Left ventricle myocardium inferior (tissue), 1 donor: Measurements from ENCODE around the gene TM2D3. TPM values are rescaled to one million over a fixed set of nuclear protein-coding genes. Genes with fewer than 3 reads are reported as not detected.

Experiments
- DNase-seq: peaks from one replicate; pipeline ENCODE4 v3.0.0-alpha.2; 2020
- H3K27ac ChIP-seq: fragments of 200-600 bp; replicated peaks from 2 replicates; pipeline ENCODE4 v1.8.0; 2021
- H3K27me3 ChIP-seq: fragments of 200-600 bp; 2 replicates; pipeline ENCODE4 v1.8.0; 2021; ENCODE audit warnings: low read depth
- H3K36me3 ChIP-seq: fragments of 200-600 bp; 2 replicates; pipeline ENCODE4 v1.8.0; 2021
- H3K4me1 ChIP-seq: fragments of 200-600 bp; 2 replicates; pipeline ENCODE4 v1.8.0; 2021
- H3K4me3 ChIP-seq: fragments of 200-600 bp; 2 replicates; pipeline ENCODE4 v1.8.0; 2021; ENCODE audit warnings: mild to moderate bottlenecking, moderate library complexity
- H3K9me3 ChIP-seq: fragments of 200-600 bp; replicated peaks from 2 replicates; pipeline ENCODE4 v1.8.0; 2021
- intact Hi-C: fragments of 100-400 bp; cut with micrococcal nuclease; formaldehyde crosslinking; loops from one replicate; pipeline ENCODE4 v1.11.0; 2022
- total RNA-seq: library from RNA; stranded (reverse); fragmentation: NEBNext Ultra II Directional; extraction: Animal tissue kit (Norgen Biotek cat#: 25700); gene quantifications from one replicate; pipeline ENCODE4 v1.2.1, GENCODE V29; 2021
- TF ChIP-seq, protein P1 (sequence below): fragments of 200-600 bp; IDR thresholded peaks from 2 replicates; pipeline ENCODE4 v1.8.0; 2021; ENCODE audit warnings: antibody characterized with exemption, mild to moderate bottlenecking, borderline replicate concordance
- donor health status: DM: no; HTN: yes; CAD: no; lungs with severe emphysema.

Gene TM2D3
- total RNA-seq, 1 donor from 2014 or later = 50.6 TPM

DNA sequence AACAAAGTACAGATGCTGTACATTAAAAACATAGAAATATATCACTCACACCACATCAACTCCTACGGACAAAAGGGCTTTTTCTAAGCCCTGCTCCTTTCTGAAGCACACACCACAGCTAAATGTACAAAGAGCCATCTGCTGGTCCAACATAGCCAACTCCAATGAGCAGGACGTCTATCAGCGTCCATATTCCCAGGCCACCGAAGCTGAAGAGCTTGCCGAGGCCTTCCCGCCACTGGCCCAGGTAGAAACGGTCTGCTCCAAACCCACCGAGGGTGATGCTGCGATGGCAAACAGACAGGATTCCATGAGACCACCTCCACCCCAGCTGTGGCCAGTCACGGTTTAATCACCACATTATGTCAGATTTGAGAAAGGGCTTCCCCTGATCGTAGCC is 9.8 kb downstream of the TM2D3 start:
- H3K36me3 ChIP-seq = peaks cover 71% of the 10 kb centered on the region
- no peak for DNase-seq
- H3K9me3 ChIP-seq = no peaks in the 10 kb centered on the region
- H3K4me1 ChIP-seq = peaks cover 47% of the 10 kb centered on the region
- TF ChIP-seq, protein P1, sequence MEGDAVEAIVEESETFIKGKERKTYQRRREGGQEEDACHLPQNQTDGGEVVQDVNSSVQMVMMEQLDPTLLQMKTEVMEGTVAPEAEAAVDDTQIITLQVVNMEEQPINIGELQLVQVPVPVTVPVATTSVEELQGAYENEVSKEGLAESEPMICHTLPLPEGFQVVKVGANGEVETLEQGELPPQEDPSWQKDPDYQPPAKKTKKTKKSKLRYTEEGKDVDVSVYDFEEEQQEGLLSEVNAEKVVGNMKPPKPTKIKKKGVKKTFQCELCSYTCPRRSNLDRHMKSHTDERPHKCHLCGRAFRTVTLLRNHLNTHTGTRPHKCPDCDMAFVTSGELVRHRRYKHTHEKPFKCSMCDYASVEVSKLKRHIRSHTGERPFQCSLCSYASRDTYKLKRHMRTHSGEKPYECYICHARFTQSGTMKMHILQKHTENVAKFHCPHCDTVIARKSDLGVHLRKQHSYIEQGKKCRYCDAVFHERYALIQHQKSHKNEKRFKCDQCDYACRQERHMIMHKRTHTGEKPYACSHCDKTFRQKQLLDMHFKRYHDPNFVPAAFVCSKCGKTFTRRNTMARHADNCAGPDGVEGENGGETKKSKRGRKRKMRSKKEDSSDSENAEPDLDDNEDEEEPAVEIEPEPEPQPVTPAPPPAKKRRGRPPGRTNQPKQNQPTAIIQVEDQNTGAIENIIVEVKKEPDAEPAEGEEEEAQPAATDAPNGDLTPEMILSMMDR = peak; percentile 14
- no peak overlapping the region for H3K4me3 ChIP-seq
- intact Hi-C loops = no loop called here
- peak overlapping the region; percentile 81 for H3K27ac ChIP-seq
- H3K27me3 ChIP-seq = no peaks in the 10 kb centered on the region

DNA sequence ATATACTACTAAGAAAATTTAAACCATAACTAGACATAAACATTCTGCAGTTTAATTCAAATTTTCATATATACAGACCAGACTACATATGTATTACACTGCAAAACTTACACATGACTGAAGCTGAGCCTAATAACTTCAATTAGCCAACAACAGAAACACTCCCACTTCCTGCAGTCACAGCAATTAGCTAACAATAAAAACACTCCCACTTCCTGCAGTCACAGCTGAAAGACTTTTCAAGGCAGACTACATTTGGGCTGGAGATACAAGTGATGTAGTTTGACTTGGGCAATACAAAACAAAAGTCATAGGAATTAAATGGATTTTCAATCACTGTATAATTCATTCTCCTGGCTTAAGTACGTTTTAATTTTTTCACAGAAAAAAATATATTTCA is 10.3 kb downstream of the TM2D3 start:
- no peak for DNase-seq
- H3K9me3 ChIP-seq = no peaks in the 10 kb centered on the region
- H3K27ac ChIP-seq = peak overlapping the region; percentile 81
- H3K4me1 ChIP-seq = peaks cover 43% of the 10 kb centered on the region
- intact Hi-C loops = loop anchor here (2.0 kb wide), 1 partner anchor 345 kb away; no protein-coding TSS in a partner anchor
- peaks cover 67% of the 10 kb centered on the region for H3K36me3 ChIP-seq
- H3K4me3 ChIP-seq = no peak overlapping the region
- no peaks in the 10 kb centered on the region for H3K27me3 ChIP-seq
- TF ChIP-seq, protein P1 = no peak

DNA sequence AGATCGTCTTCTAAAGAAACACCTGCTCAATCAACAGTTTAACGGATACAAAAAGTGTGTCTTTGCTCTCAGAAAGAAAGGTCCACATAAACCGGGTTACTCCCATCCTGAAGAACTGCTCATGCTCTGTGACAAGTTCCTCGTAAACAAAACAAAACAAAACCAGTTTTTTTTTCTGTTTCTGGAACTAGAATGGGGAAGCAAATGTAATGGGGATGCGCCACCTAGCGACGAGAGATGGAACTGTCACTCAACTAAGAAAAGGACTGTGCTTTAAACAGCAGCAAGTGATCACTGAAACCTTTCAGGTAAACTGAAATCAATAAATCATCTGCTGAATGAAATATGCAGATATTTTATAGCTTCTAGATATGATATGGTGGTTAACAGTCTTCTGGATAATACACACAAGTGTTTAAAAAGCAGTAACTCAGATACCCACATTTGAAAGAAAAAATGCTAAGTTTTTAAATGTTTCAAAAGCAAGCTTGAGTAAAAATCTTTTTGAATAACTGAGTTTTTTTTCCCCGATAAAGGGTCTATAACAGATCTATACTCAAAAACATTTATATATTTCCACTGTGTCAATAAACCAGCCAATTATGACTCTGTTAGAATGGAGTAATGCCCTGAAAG is 10.9 kb downstream of the TM2D3 start:
- peaks cover 39% of the 10 kb centered on the region for H3K4me1 ChIP-seq
- intact Hi-C loops = loop anchor here (2.0 kb wide), 1 partner anchor 344 kb away; no protein-coding TSS in a partner anchor
- H3K36me3 ChIP-seq = peaks cover 60% of the 10 kb centered on the region
- TF ChIP-seq, protein P1 = peak; percentile 95
- H3K27me3 ChIP-seq = no peaks in the 10 kb centered on the region
- DNase-seq = peak; percentile 75
- peak overlapping the region; percentile 29 for H3K4me3 ChIP-seq
- peak overlapping the region; percentile 81 for H3K27ac ChIP-seq
- no peaks in the 10 kb centered on the region for H3K9me3 ChIP-seq

DNA sequence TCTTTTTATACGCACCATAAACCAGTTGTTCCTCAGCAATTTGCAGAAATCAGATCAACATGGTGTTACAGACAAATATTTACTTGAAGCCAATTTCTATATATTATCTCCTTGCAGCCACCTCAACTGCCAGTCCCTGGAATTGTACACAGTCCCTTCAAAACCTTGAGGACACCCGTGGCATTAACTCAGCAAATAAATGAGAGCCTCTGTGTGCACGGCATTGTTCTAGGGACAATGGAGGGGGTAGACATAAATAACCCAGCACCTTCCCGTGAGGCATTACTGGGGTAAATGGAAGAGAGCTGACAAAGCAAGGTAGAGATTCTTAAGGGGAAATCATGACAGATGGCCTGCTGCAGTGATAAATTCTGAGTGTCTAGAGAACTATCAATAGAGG is 12.5 kb downstream of the TM2D3 start:
- peaks cover 44% of the 10 kb centered on the region for H3K36me3 ChIP-seq
- H3K9me3 ChIP-seq = no peaks in the 10 kb centered on the region
- no peak for DNase-seq
- H3K4me3 ChIP-seq = no peak overlapping the region
- peaks cover 38% of the 10 kb centered on the region for H3K4me1 ChIP-seq
- intact Hi-C loops = loop anchor here (2.0 kb wide), 1 partner anchor 343 kb away; no protein-coding TSS in a partner anchor
- TF ChIP-seq, protein P1 = no peak
- peak overlapping the region; percentile 81 for H3K27ac ChIP-seq
- H3K27me3 ChIP-seq = no peaks in the 10 kb centered on the region

DNA sequence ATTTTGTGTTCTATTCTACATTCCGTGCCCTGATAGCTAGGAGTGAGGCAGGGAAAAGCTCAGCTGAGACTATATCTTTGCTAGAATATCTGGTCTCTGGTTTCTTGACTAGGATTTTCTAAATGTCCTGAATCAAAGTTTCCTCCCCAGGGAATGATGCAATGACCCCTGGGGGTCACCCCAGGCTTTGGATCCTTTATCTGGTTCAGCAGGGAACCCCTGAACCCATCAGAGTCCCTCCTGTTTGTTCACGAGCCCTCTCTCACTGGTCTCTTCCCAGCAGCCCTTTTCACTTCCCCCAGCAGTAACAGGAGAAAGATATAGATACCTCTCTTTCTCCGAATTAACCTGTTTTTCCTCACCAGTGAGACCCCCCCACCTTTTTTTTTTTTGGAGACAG is 14.3 kb downstream of the TM2D3 start:
- TF ChIP-seq, protein P1 = no peak
- no peaks in the 10 kb centered on the region for H3K27me3 ChIP-seq
- peaks cover 27% of the 10 kb centered on the region for H3K36me3 ChIP-seq
- intact Hi-C loops = no loop called here
- H3K4me1 ChIP-seq = peaks cover 35% of the 10 kb centered on the region
- DNase-seq = no peak
- H3K9me3 ChIP-seq = no peaks in the 10 kb centered on the region
- no peak overlapping the region for H3K4me3 ChIP-seq
- H3K27ac ChIP-seq = no peak overlapping the region
